GM06990 (cell line): Measurements from ENCODE around the gene TMEM269.

Source experiments
- DNase-seq: peaks from one replicate; pipeline ENCODE4 v3.0.0-alpha.2; 2011; ENCODE audit not compliant: insufficient read length; ENCODE audit errors: extremely low read depth
- H3K27me3 ChIP-seq: replicated peaks from 2 replicates; pipeline ENCODE4 v1.6.0; 2011; ENCODE audit warnings: low read length; ENCODE audit not compliant: control insufficient read depth, insufficient read depth
- H3K36me3 ChIP-seq: 2 replicates; pipeline ENCODE4 v1.5.1; 2011; ENCODE audit warnings: low read length; ENCODE audit not compliant: control insufficient read depth, insufficient read depth
- H3K4me3 ChIP-seq: replicated peaks from 2 replicates; pipeline ENCODE4 v1.5.1; 2011; ENCODE audit warnings: low read depth, mild to moderate bottlenecking, control low read depth, low read length
- CTCF ChIP-seq: IDR thresholded peaks from 2 replicates; pipeline ENCODE4 v1.5.1; 2011; ENCODE audit warnings: low read length, control low read depth, mild to moderate bottlenecking, inconsistent platforms; ENCODE audit not compliant: insufficient read depth, poor library complexity, severe bottlenecking

The TMEM269 gene

DNA sequence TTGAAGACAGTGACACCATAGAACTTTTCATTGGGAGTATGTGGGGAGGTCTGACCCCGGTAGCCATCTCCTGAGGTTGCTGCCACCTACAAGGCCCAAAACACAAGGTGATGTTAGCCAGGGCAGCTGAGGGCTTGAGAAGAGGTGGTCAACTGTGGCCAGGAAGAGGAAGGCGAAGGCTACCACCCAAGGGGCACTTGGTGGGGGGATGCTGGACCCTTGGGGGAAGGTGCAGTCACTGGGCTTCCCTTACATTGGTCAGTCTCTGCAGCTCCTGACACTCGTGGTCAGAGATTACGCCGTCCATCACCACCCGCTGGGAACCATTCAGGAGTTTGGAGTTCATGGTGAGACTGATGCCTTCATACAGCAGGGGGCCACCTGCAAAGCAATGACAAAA is 32.5 kb upstream of the TMEM269 start:
- DNase-seq: no peak
- peaks cover 41% of the 10 kb centered on the region for H3K36me3 ChIP-seq
- H3K4me3 ChIP-seq: no peak overlapping the region
- H3K27me3 ChIP-seq: no peaks in the 10 kb centered on the region
- TF ChIP-seq CTCF: no peak

DNA sequence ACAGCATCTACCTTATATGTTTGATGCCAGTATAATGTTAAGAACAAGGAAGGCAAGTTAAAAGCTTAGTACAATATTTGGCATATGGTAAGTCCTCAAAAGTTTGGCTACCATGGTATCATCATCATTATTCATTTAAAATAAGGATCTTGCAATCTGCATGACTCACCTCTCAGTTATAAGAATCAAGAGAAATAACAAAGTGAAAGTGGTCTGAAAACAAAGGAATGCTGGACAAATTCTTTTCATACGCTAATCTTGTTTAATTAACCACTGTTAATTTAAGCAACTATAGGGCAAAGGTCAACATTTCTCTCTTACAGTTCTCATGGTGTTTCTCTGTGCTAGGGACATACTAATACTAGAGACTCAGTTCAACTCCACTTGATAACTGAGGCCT is 31.7 kb upstream of the TMEM269 start:
- no peak for TF ChIP-seq CTCF
- no peaks in the 10 kb centered on the region for H3K27me3 ChIP-seq
- H3K36me3 ChIP-seq: peaks cover 46% of the 10 kb centered on the region
- DNase-seq: no peak
- H3K4me3 ChIP-seq: no peak overlapping the region

GRCh38 chr1:42756956-42757891 is 27.6 kb upstream of the TMEM269 start:
- no peak for DNase-seq

DNA sequence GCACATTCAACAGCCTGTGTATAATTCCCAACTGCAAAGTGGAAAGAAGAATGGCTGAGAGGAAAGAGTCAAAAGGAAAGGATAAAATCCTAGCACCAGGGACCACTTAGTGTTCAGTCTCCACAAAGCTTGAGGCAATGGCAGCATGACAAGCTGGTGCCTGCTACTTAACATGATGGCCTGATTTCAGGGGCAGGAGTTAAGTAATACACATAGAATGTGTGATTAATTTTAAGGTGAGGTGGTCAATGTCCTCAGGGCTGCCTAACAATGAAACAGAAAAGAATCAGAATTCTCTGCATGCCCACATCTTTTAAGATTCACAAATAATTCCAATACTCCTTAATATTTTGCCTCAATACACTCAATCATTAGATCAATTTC is 26.9 kb upstream of the TMEM269 start:
- TF ChIP-seq CTCF: no peak
- H3K27me3 ChIP-seq: no peaks in the 10 kb centered on the region
- DNase-seq: no peak
- peaks cover 29% of the 10 kb centered on the region for H3K36me3 ChIP-seq
- H3K4me3 ChIP-seq: no peak overlapping the region

More at GRCh38 chr1:42756956-42757891, 27.6 kb upstream of the TMEM269 start:
- Histone ChIP-seq H3K27me3 (no peaks in the 10 kb centered on the region), H3K36me3 (peaks cover 31% of the 10 kb centered on the region), H3K4me3 (no peak overlapping the region)
- TF ChIP-seq CTCF: peak; percentile 65

- H3K36me3 ChIP-seq: peaks cover 29% of the 10 kb centered on the region
- TF ChIP-seq CTCF: no peak
- no peak for DNase-seq
Measured at GRCh38 chr1:42758641-42759040, 26.1 kb upstream of the TMEM269 start.

DNA sequence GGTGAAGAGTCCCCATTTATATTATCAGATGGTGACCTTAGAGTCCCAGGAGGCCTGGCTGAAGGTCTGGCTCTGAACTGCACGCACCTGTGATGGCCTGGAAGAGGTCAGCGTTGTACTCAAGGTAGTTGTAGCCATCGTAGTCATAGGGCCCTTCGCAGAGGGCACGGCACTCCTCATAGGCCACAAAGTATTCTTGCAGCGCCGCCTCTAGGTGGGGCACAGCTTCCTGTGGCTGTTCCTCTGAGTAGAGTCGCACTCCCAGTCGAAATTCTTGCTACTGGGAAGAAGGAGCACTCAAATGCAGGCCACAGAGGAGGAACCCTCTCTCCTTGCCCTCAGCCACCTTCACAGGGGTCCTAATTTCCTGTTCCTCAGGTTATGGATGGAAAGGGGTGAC is 25.7 kb upstream of the TMEM269 start:
- Histone ChIP-seq H3K4me3 (no peak overlapping the region), H3K27me3 (no peaks in the 10 kb centered on the region), H3K36me3 (peaks cover 27% of the 10 kb centered on the region)
- no peak for DNase-seq
- peak; percentile 14 for TF ChIP-seq CTCF

More at GRCh38 chr1:42758641-42759040, 26.1 kb upstream of the TMEM269 start:
- Histone ChIP-seq H3K27me3 (no peaks in the 10 kb centered on the region), H3K4me3 (no peak overlapping the region)
